CD8-positive, alpha-beta memory T cell (primary cell): ENCODE measurements around the gene TRMT1. TPM values are rescaled to one million over a fixed set of nuclear protein-coding genes. Genes with fewer than 3 reads are reported as not detected.

ENCODE experiments used
- CTCF ChIA-PET: fragments of 350-600 bp; sonication (Branson Sonifier 250); formaldehyde crosslinking; loops from one replicate; lab custom pipeline; 2021; ENCODE audit warnings: antibody characterized with exemption; lab: Charles Lee
- POLR2A ChIA-PET: fragments of 350-600 bp; sonication (Branson Sonifier 250); formaldehyde crosslinking; loops from one replicate; lab custom pipeline; 2021; ENCODE audit warnings: antibody characterized with exemption; lab: Charles Lee
- DNase-seq, 5 donors: peaks; one replicate each; pipeline versions ENCODE4 v3.0.0 to v3.0.0-alpha.2; 2020 to 2022; ENCODE audit warnings: mixed read lengths in 1 of 5
- H3K27ac ChIP-seq: one replicate; pipeline ENCODE4 v1.7.0; 2013; ENCODE audit warnings: low read depth, mild to moderate bottlenecking, low read length, moderate library complexity
- H3K27me3 ChIP-seq: 2 replicates; pipeline ENCODE4 v1.7.0; 2013; ENCODE audit warnings: low read length, mild to moderate bottlenecking; ENCODE audit not compliant: insufficient read depth, poor library complexity, severe bottlenecking
- H3K36me3 ChIP-seq: 2 replicates; pipeline ENCODE4 v1.7.0; 2013; ENCODE audit warnings: mild to moderate bottlenecking, low read length, moderate library complexity; ENCODE audit not compliant: insufficient read depth
- H3K4me1 ChIP-seq: 2 replicates; pipeline ENCODE4 v1.7.0; 2013; ENCODE audit warnings: mild to moderate bottlenecking, low read length, moderate library complexity; ENCODE audit not compliant: insufficient read depth
- H3K4me3 ChIP-seq: 2 replicates; pipeline ENCODE4 v1.7.0; 2013; ENCODE audit warnings: mild to moderate bottlenecking, low read length
- H3K9me3 ChIP-seq: 2 replicates; pipeline ENCODE4 v1.7.0; 2013; ENCODE audit warnings: mild to moderate bottlenecking, low read length
- H3K27ac Mint-ChIP-seq, 8 donors: one replicate each; pipeline ENCODE4 v1.8.0; 2020 to 2021; ENCODE audit warnings: mixed read lengths in 8 of 8, mild to moderate bottlenecking in 6 of 8, inconsistent platforms in 3 of 8, moderate library complexity in 3 of 8
- H3K27me3 Mint-ChIP-seq, 2 donors: one replicate each; pipeline ENCODE4 v1.8.0; 2020 to 2021; ENCODE audit warnings: mixed read lengths in 2 of 2, mild to moderate bottlenecking in 1 of 2, moderate library complexity in 1 of 2
- H3K36me3 Mint-ChIP-seq, 3 donors: one replicate each; pipeline ENCODE4 v1.8.0; 2020 to 2021; ENCODE audit warnings: mixed read lengths in 3 of 3, inconsistent platforms in 1 of 3, mild to moderate bottlenecking in 1 of 3
- H3K4me1 Mint-ChIP-seq, 3 donors: one replicate each; pipeline ENCODE4 v1.8.0; 2020 to 2021; ENCODE audit warnings: mixed read lengths in 3 of 3, inconsistent platforms in 1 of 3, mild to moderate bottlenecking in 1 of 3
- H3K4me3 Mint-ChIP-seq, 7 donors: one replicate each; pipeline ENCODE4 v1.8.0; 2020 to 2021; ENCODE audit warnings: mixed read lengths in 7 of 7, mild to moderate bottlenecking in 6 of 7, moderate library complexity in 4 of 7, inconsistent platforms in 2 of 7
- H3K9me3 Mint-ChIP-seq, 5 donors: one replicate each; pipeline ENCODE4 v1.8.0; 2020 to 2022; ENCODE audit warnings: mixed read lengths in 5 of 5, mild to moderate bottlenecking in 3 of 5, moderate library complexity in 2 of 5, inconsistent platforms in 1 of 5
- polyA plus RNA-seq: library from polyadenylated mRNA; unstranded; fragments of 300-500 nt; fragmentation: Illumina TruSeq; gene quantifications from one replicate; pipeline ENCODE4 v1.2.3, GENCODE V29; 2021
- total RNA-seq, 2 experiments: library from RNA; stranded (reverse); gene quantifications; one replicate each; pipeline ENCODE4 v1.2.3, GENCODE V29; 2021

TRMT1 gene
- total and polyA plus RNA-seq, 3 experiments from 2014 or later, result 18.2 to 138 (median 138) TPM

- POLR2A ChIA-PET, result no interaction called here
- CTCF ChIA-PET, result interaction anchor here (0.7 to 4.9 kb wide), 21 partner anchors 9 to 211 kb away, joined by 3 to 71 read pairs (median 5); partner anchors contain the start of gene GCDH
Observed at GRCh38 chr19:13093407-13094105, 23.0 kb downstream of the TRMT1 start.

GRCh38 chr19:13092606-13093235 is 23.8 kb downstream of the TRMT1 start:
- H3K9me3 ChIP-seq, result no peaks in the 10 kb centered on the region
- H3K27ac Mint-ChIP-seq, result no peak overlapping the region
- POLR2A ChIA-PET, result no interaction called here
- H3K9me3 Mint-ChIP-seq, result no peaks in the 10 kb centered on the region
- H3K36me3 Mint-ChIP-seq, result no peaks in the 10 kb centered on the region
- peaks cover 17 to 18% of the 10 kb centered on the region in 2 donors for H3K27me3 Mint-ChIP-seq
- H3K27ac ChIP-seq, result no peak overlapping the region
- H3K4me1 Mint-ChIP-seq, result peaks cover 11 to 26% (median 12%) of the 10 kb centered on the region in 3 donors
- peaks cover 25% of the 10 kb centered on the region for H3K4me1 ChIP-seq
- H3K27me3 ChIP-seq, result peaks cover 17% of the 10 kb centered on the region
- CTCF ChIA-PET, result interaction anchor here (0.7 to 4.9 kb wide), 7 partner anchors 32 to 170 kb away, joined by 3 to 71 read pairs (median 8); no protein-coding TSS in a partner anchor
- no peaks in the 10 kb centered on the region for H3K36me3 ChIP-seq
- H3K4me3 ChIP-seq, result no peak overlapping the region
- no peak overlapping the region for H3K4me3 Mint-ChIP-seq
- no peak for DNase-seq

More at GRCh38 chr19:13093407-13094105, 23.0 kb downstream of the TRMT1 start:
- Mint-ChIP-seq H3K9me3 (no peaks in the 10 kb centered on the region), H3K4me1 (peaks cover 15 to 34% (median 16%) of the 10 kb centered on the region in 3 donors), H3K4me3 (no peak overlapping the region), H3K36me3 (no peaks in the 10 kb centered on the region), H3K27ac (peak overlapping the region in 1 of 8 donors; percentile 6), H3K27me3 (peaks cover 19 to 27% of the 10 kb centered on the region in 2 donors)
- Histone ChIP-seq H3K36me3 (no peaks in the 10 kb centered on the region), H3K27me3 (peaks cover 17% of the 10 kb centered on the region), H3K27ac (no peak overlapping the region), H3K9me3 (no peaks in the 10 kb centered on the region), H3K4me3 (no peak overlapping the region), H3K4me1 (peaks cover 29% of the 10 kb centered on the region)
- DNase-seq, result peak; percentile 66 to 86 (median 72)

- no peak for DNase-seq
- Mint-ChIP-seq H3K27me3 (peaks cover 16 to 17% of the 10 kb centered on the region in 2 donors), H3K4me1 (peaks cover 10 to 22% (median 11%) of the 10 kb centered on the region in 3 donors), H3K27ac (no peak overlapping the region), H3K9me3 (no peaks in the 10 kb centered on the region), H3K4me3 (no peak overlapping the region), H3K36me3 (no peaks in the 10 kb centered on the region)
- Histone ChIP-seq H3K4me1 (peaks cover 25% of the 10 kb centered on the region), H3K4me3 (no peak overlapping the region), H3K9me3 (no peaks in the 10 kb centered on the region), H3K36me3 (no peaks in the 10 kb centered on the region), H3K27me3 (peaks cover 15% of the 10 kb centered on the region), H3K27ac (no peak overlapping the region)
- ChIA-PET CTCF (interaction anchor here (4.9 kb wide), 1 partner anchor 114 kb away, joined by 71 read pairs; no protein-coding TSS in a partner anchor), POLR2A (no interaction called here)
Observed at GRCh38 chr19:13092158-13092543, 24.4 kb downstream of the TRMT1 start.

- POLR2A ChIA-PET, result interaction anchor here (0.7 kb wide), 1 partner anchor 37 kb away, joined by 6 read pairs; no protein-coding TSS in a partner anchor
- Mint-ChIP-seq H3K36me3 (no peaks in the 10 kb centered on the region), H3K9me3 (no peaks in the 10 kb centered on the region), H3K4me1 (peaks cover 6 to 18% (median 8%) of the 10 kb centered on the region in 3 donors), H3K27me3 (peaks cover 12 to 13% of the 10 kb centered on the region in 2 donors), H3K27ac (peak overlapping the region in 1 of 8 donors; percentile 68), H3K4me3 (no peak overlapping the region)
- Histone ChIP-seq H3K27me3 (peaks cover 9% of the 10 kb centered on the region), H3K9me3 (no peaks in the 10 kb centered on the region), H3K27ac (no peak overlapping the region), H3K4me1 (peaks cover 19% of the 10 kb centered on the region), H3K4me3 (no peak overlapping the region), H3K36me3 (no peaks in the 10 kb centered on the region)
- no peak for DNase-seq
- CTCF ChIA-PET, result interaction anchor here (1.0 to 4.9 kb wide), 3 partner anchors 8 to 113 kb away, joined by 4 to 71 read pairs (median 8); no protein-coding TSS in a partner anchor
Observed at GRCh38 chr19:13091400-13092157, 25.0 kb downstream of the TRMT1 start.

- no peaks in the 10 kb centered on the region for H3K9me3 Mint-ChIP-seq
- H3K4me1 Mint-ChIP-seq, result peaks cover 0 to 9% (median 3%) of the 10 kb centered on the region in 3 donors
Observed at GRCh38 chr19:13090511-13091231, 25.9 kb downstream of the TRMT1 start.

GRCh38 chr19:13089857-13090507 is 26.6 kb downstream of the TRMT1 start:
- no peaks in the 10 kb centered on the region for H3K9me3 Mint-ChIP-seq
- no peak for DNase-seq
- no peak overlapping the region for H3K27ac ChIP-seq
- H3K36me3 Mint-ChIP-seq, result no peaks in the 10 kb centered on the region
- ChIA-PET POLR2A (no interaction called here), CTCF (interaction anchor here (1.6 to 2.0 kb wide), 2 partner anchors 29 to 125 kb away, joined by 5 to 7 read pairs; no protein-coding TSS in a partner anchor)
- peaks cover 0 to 7% (median 2%) of the 10 kb centered on the region in 3 donors for H3K4me1 Mint-ChIP-seq
- no peak overlapping the region for H3K4me3 ChIP-seq
- H3K9me3 ChIP-seq, result no peaks in the 10 kb centered on the region
- no peaks in the 10 kb centered on the region for H3K27me3 ChIP-seq
- H3K36me3 ChIP-seq, result no peaks in the 10 kb centered on the region
- peaks cover 4% of the 10 kb centered on the region for H3K4me1 ChIP-seq
- H3K4me3 Mint-ChIP-seq, result no peak overlapping the region
- H3K27ac Mint-ChIP-seq, result peak overlapping the region in 1 of 8 donors; percentile 24
- peaks cover 4 to 7% of the 10 kb centered on the region in 2 donors for H3K27me3 Mint-ChIP-seq

More at GRCh38 chr19:13090511-13091231, 25.9 kb downstream of the TRMT1 start:
- CTCF ChIA-PET, result interaction anchor here (1.0 to 2.0 kb wide), 3 partner anchors 9 to 125 kb away, joined by 4 to 8 read pairs (median 7); no protein-coding TSS in a partner anchor
- Histone ChIP-seq H3K36me3 (no peaks in the 10 kb centered on the region), H3K27me3 (no peaks in the 10 kb centered on the region), H3K27ac (no peak overlapping the region), H3K4me3 (no peak overlapping the region), H3K4me1 (peaks cover 10% of the 10 kb centered on the region), H3K9me3 (no peaks in the 10 kb centered on the region)
- POLR2A ChIA-PET, result no interaction called here
- peaks cover 4 to 7% of the 10 kb centered on the region in 2 donors for H3K27me3 Mint-ChIP-seq
- H3K4me3 Mint-ChIP-seq, result no peak overlapping the region
- H3K36me3 Mint-ChIP-seq, result no peaks in the 10 kb centered on the region
- no peak for DNase-seq
- H3K27ac Mint-ChIP-seq, result no peak overlapping the region
